H1 (cell line): Measurements from ENCODE around the gene LRP1. TPM values are rescaled to one million over a fixed set of nuclear protein-coding genes. Genes with fewer than 3 reads are reported as not detected.

Experiments
- CTCF ChIA-PET: fragments of 300-600 bp; sonication (Branson Sonifier 250); formaldehyde crosslinking; loops from one replicate; lab custom pipeline; 2021; ENCODE audit not compliant: partially characterized antibody; lab: Charles Lee
- POLR2A ChIA-PET: fragments of 300-600 bp; sonication (Branson Sonifier 250); formaldehyde crosslinking; loops from one replicate; lab custom pipeline; 2021; ENCODE audit warnings: inconsistent platforms; ENCODE audit not compliant: partially characterized antibody; lab: Charles Lee
- DNase-seq, 2 experiments: peaks; one replicate each; pipeline versions ENCODE4 v3.0.0 to v3.0.0-alpha.2; 2010 to 2022; ENCODE audit warnings: low spot score in 2 of 2, low read depth in 1 of 2, mixed read lengths in 1 of 2
- FAIRE-seq: peaks from 2 replicates; lab custom pipeline; 2011; peaks lifted over from hg19 to GRCh38; lab: Jason Lieb, UNC
- H2AFZ ChIP-seq: 2 replicates; pipeline ENCODE4 v1.8.1; 2012; ENCODE audit warnings: low read length, inconsistent platforms
- H2AK5ac ChIP-seq: 2 replicates; pipeline ENCODE4 v1.6.1; 2013; ENCODE audit warnings: low read depth, low read length
- H2BK120ac ChIP-seq: replicated peaks from 2 replicates; pipeline ENCODE3; 2013; ENCODE audit warnings: low read depth, low read length, inconsistent platforms
- H2BK12ac ChIP-seq: 2 replicates; pipeline ENCODE4 v1.6.1; 2013; ENCODE audit warnings: low read depth, low read length
- H2BK15ac ChIP-seq: 2 replicates; pipeline ENCODE4 v1.6.1; 2013; ENCODE audit warnings: low read length
- H2BK20ac ChIP-seq: 2 replicates; pipeline ENCODE4 v1.6.1; 2013; ENCODE audit warnings: low read length
- H2BK5ac ChIP-seq: 2 replicates; pipeline ENCODE4 v1.6.1; 2013; ENCODE audit warnings: low read depth, low read length
- H3K14ac ChIP-seq: 2 replicates; pipeline ENCODE4 v1.6.1; 2013; ENCODE audit warnings: inconsistent platforms; ENCODE audit not compliant: insufficient read length
- H3K18ac ChIP-seq: 2 replicates; pipeline ENCODE4 v1.6.1; 2013; ENCODE audit warnings: low read length; ENCODE audit errors: extremely low read depth
- H3K23ac ChIP-seq: 2 replicates; pipeline ENCODE4 v1.6.1; 2013; ENCODE audit warnings: inconsistent platforms; ENCODE audit not compliant: insufficient read length
- H3K23me2 ChIP-seq: 2 replicates; pipeline ENCODE4 v1.6.1; 2013; ENCODE audit warnings: low read depth, low read length
- H3K27ac ChIP-seq: 2 replicates; pipeline ENCODE4 v1.6.1; 2011; ENCODE audit warnings: low read depth, low read length, inconsistent platforms
- H3K27me3 ChIP-seq, 4 experiments: replicated peaks in 1 of 4; 1 replicate in 1 of 4; 2 replicates in 3 of 4; pipeline versions ENCODE4 v1.6.1 to v1.8.1; 2011 to 2013; ENCODE audit warnings: low read length in 3 of 4, mild to moderate bottlenecking in 3 of 4, inconsistent platforms in 2 of 4, mixed read lengths in 2 of 4, moderate library complexity in 1 of 4; ENCODE audit not compliant: control insufficient read depth in 3 of 4, insufficient read depth in 3 of 4; ENCODE audit errors: extremely low read depth in 1 of 4
- H3K36me3 ChIP-seq, 4 experiments: 2 replicates each; pipeline versions ENCODE4 v1.6.1 to v1.8.1; 2011 to 2013; ENCODE audit warnings: mild to moderate bottlenecking in 4 of 4, low read length in 3 of 4, moderate library complexity in 2 of 4, control low read depth in 1 of 4, inconsistent platforms in 1 of 4; ENCODE audit not compliant: insufficient read depth in 4 of 4, control insufficient read depth in 2 of 4
- H3K4ac ChIP-seq: replicated peaks from 2 replicates; pipeline ENCODE3; 2013; ENCODE audit warnings: low read length, low read depth, mixed read lengths, inconsistent platforms; ENCODE audit not compliant: insufficient read length
- H3K4me1 ChIP-seq, 4 experiments: replicated peaks in 1 of 4; 1 replicate in 1 of 4; 2 replicates in 3 of 4; pipeline versions ENCODE4 v1.6.1 to v1.8.1; 2011 to 2013; ENCODE audit warnings: low read length in 3 of 4, inconsistent platforms in 2 of 4, mixed read lengths in 1 of 4; ENCODE audit not compliant: insufficient read depth in 4 of 4, control insufficient read depth in 3 of 4
- H3K4me2 ChIP-seq, 2 experiments: 2 replicates each; pipeline versions ENCODE4 v1.6.1 to v1.8.1; 2011 to 2013; ENCODE audit warnings: low read depth in 2 of 2, low read length in 2 of 2, control low read depth in 1 of 2, inconsistent platforms in 1 of 2, mild to moderate bottlenecking in 1 of 2; ENCODE audit not compliant: insufficient read depth in 1 of 2
- H3K4me3 ChIP-seq, 4 experiments: fragments of 200-600, 300-600 bp in 1 of 4; sonication (generic), shearing (Covaris generic), sonication (Bioruptor Twin) in 1 of 4; 2 replicates each; pipeline versions ENCODE4 v1.5.1 to v1.8.1; 2011 to 2016; ENCODE audit warnings: low read length in 4 of 4, low read depth in 3 of 4, control low read depth in 2 of 4, inconsistent platforms in 2 of 4, mild to moderate bottlenecking in 2 of 4, mixed read lengths in 1 of 4, moderate library complexity in 1 of 4; ENCODE audit not compliant: insufficient read depth in 2 of 4; ENCODE audit errors: extremely low read depth in 1 of 4
- H3K56ac ChIP-seq: replicated peaks from 2 replicates; pipeline ENCODE3; 2013; ENCODE audit warnings: low read depth, mild to moderate bottlenecking, mixed read lengths, low read length, inconsistent platforms; ENCODE audit not compliant: insufficient read length
- H3K79me1 ChIP-seq: 2 replicates; pipeline ENCODE4 v1.6.1; 2013; ENCODE audit warnings: low read depth, low read length, control low read depth
- H3K79me2 ChIP-seq, 2 experiments: 2 replicates each; pipeline versions ENCODE4 v1.6.1 to v1.8.1; 2012 to 2013; ENCODE audit warnings: low read length in 2 of 2, mild to moderate bottlenecking in 2 of 2, inconsistent platforms in 1 of 2; ENCODE audit not compliant: insufficient read depth in 2 of 2, control insufficient read depth in 1 of 2
- H3K9ac ChIP-seq, 4 experiments: replicated peaks in 1 of 4; 1 replicate in 1 of 4; 2 replicates in 3 of 4; pipeline versions ENCODE4 v1.6.1 to v1.8.1; 2011 to 2013; ENCODE audit warnings: low read depth in 3 of 4, low read length in 3 of 4, control low read depth in 2 of 4, mild to moderate bottlenecking in 2 of 4, moderate library complexity in 2 of 4, inconsistent platforms in 1 of 4; ENCODE audit errors: extremely low read depth in 1 of 4
- H3K9me3 ChIP-seq, 2 experiments: 2 replicates each; pipeline versions ENCODE4 v1.6.1 to v1.8.1; 2012 to 2013; ENCODE audit warnings: mild to moderate bottlenecking in 2 of 2, moderate library complexity in 2 of 2, control low read depth in 1 of 2, inconsistent platforms in 1 of 2, low read depth in 1 of 2, low read length in 1 of 2, mixed read lengths in 1 of 2; ENCODE audit not compliant: insufficient read depth in 2 of 2
- H4K20me1 ChIP-seq, 2 experiments: replicated peaks in 1 of 2; 2 replicates each; pipeline versions ENCODE3 to v1.8.1; 2011 to 2013; ENCODE audit warnings: inconsistent platforms in 2 of 2, low read length in 2 of 2, mild to moderate bottlenecking in 1 of 2; ENCODE audit not compliant: insufficient read depth in 2 of 2, control insufficient read depth in 1 of 2
- H4K5ac ChIP-seq: 2 replicates; pipeline ENCODE4 v1.6.1; 2013; ENCODE audit warnings: low read length, low read depth, mixed read lengths, inconsistent platforms; ENCODE audit not compliant: insufficient read length
- H4K8ac ChIP-seq: 2 replicates; pipeline ENCODE4 v1.8.0; 2013; ENCODE audit warnings: mild to moderate bottlenecking, moderate library complexity, low read length, inconsistent platforms; ENCODE audit not compliant: insufficient read depth; ENCODE audit errors: extremely low read depth
- H4K91ac ChIP-seq: replicated peaks from 2 replicates; pipeline ENCODE3; 2013; ENCODE audit warnings: low read length, mixed read lengths, inconsistent platforms; ENCODE audit not compliant: insufficient read length
- ASH2L ChIP-seq: fragments of 200-600, 300-600 bp; sonication (generic); IDR thresholded peaks from one replicate; pipeline ENCODE4 v1.7.1; 2017; ENCODE audit warnings: low read length
- CTCF ChIP-seq, 3 experiments: IDR thresholded peaks; 1 replicate in 2 of 3; 2 replicates in 1 of 3; pipeline versions ENCODE4 v1.5.1 to v1.6.1; 2011; ENCODE audit warnings: low read length in 3 of 3, mild to moderate bottlenecking in 3 of 3, inconsistent platforms in 2 of 3, low read depth in 1 of 3, moderate library complexity in 1 of 3; ENCODE audit not compliant: insufficient read depth in 1 of 3; ENCODE audit errors: control extremely low read depth in 1 of 3
- GABPA ChIP-seq: IDR thresholded peaks from 2 replicates; pipeline ENCODE4 v1.6.1; 2011; ENCODE audit warnings: mild to moderate bottlenecking, low read length, moderate library complexity, borderline replicate concordance; ENCODE audit not compliant: insufficient read depth
- MAX ChIP-seq: IDR thresholded peaks from 2 replicates; pipeline ENCODE4 v1.6.1; 2012; ENCODE audit warnings: inconsistent platforms
- RAD21 ChIP-seq, 2 experiments: IDR thresholded peaks in 1 of 2; conservative IDR thresholded peaks in 1 of 2; 2 replicates each; pipeline ENCODE4 v1.6.1; 2011; ENCODE audit warnings: low read depth in 2 of 2, low read length in 2 of 2, improper control_type of control experiment in 1 of 2, inconsistent platforms in 1 of 2, mild to moderate bottlenecking in 1 of 2, moderate library complexity in 1 of 2
- ZNF274 ChIP-seq: IDR thresholded peaks from 2 replicates; pipeline ENCODE4 v1.7.0; 2012; ENCODE audit warnings: low read length, borderline replicate concordance; ENCODE audit errors: extremely low read depth
- whole genome bisulfite sequencing, 2 experiments: shearing (Covaris generic) in 1 of 2; methylation state at CpG; one replicate each; pipeline versions ENCODE4 v1.1.6 to v1.1.7; 2013 to 2015; ENCODE audit warnings: low lambda C conversion rate in 2 of 2, mixed read lengths in 2 of 2, inconsistent platforms in 1 of 2, low coverage in 1 of 2, missing lambda C conversion rate in 1 of 2; ENCODE audit not compliant: insufficient replicate concordance in 2 of 2, insufficient coverage in 1 of 2, insufficient read length in 1 of 2; ENCODE audit errors: extremely low coverage in 1 of 2, missing lambda C conversion rate in 1 of 2; 5-methylcytosine and 5-hydroxymethylcytosine counted together
- polyA plus RNA-seq, 7 experiments: library from polyadenylated mRNA; depleted of rRNA in 3 of 7; stranded (reverse) in 5 of 7; unstranded in 2 of 7; fragments of >200 nt in 5 of 7; fragments of 200-250 nt in 2 of 7; gene quantifications; 1 replicate in 5 of 7; 2 replicates in 1 of 7; 4 replicates in 1 of 7; pipeline versions ENCODE4 v1.2.1 to v1.2.3, GENCODE V29; 2011 to 2013; ENCODE audit warnings: missing spikeins in 2 of 7, mixed read lengths in 2 of 7
- total RNA-seq: library from RNA; stranded (reverse); fragmentation: NEBNext Ultra II Directional; extraction: Animal tissue kit (Norgen Biotek cat#: 25700); gene quantifications from 2 replicates; pipeline ENCODE4 v1.2.1, GENCODE V29; 2021

Gene LRP1
- total and polyA plus RNA-seq, 2 of the 8 experiments (the other 6 are each of a cell fraction or from before 2014, with no cell fraction given): 35.3 to 92.5 TPM

DNA sequence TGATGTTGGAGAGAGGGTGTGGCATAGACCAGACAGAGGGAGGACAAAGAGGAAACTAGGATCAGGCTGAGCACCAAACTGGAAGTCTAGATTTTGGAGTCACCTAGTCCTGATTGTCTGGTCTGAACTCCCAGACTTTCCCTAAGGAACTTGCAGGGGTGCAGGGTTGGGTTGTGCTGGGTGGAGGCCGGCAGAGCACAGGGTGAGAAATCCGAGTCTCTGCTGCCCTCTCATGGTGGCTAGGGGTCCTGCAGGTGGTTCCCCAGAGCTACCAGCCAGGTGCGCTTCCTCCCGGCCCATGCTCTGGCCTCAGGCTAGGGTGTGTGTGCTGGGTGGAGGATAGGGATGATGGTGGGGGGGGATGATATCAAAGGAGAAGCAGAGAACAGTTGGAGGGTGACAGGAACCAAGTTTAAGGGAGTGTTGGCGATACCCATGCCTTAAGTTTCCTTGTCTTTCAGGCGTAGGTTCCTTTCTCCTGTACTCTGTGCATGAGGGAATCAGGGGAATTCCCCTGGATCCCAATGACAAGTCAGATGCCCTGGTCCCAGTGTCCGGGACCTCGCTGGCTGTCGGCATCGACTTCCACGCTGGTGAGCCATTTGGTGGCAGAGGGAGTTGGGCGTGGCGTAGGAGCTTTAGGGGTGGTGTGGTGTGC, 54.8 kb downstream of the LRP1 start:
- Histone ChIP-seq H3K4me3 (no peak overlapping the region), H3K27ac (no peak overlapping the region), H2BK20ac (no peak overlapping the region), H2BK12ac (no peak overlapping the region), H4K5ac (no peak overlapping the region), H3K4ac (no peak overlapping the region), H2BK120ac (no peak overlapping the region), H3K36me3 (peaks cover 42 to 78% (median 76%) of the 10 kb centered on the region in 4 experiments), H2AK5ac (no peak overlapping the region), H3K14ac (no peak overlapping the region), H3K79me2 (no peaks in the 10 kb centered on the region), H3K4me1 (no peaks in the 10 kb centered on the region; a peak in 1 of 7 replicates), H3K23me2 (no peaks in the 10 kb centered on the region), H3K56ac (no peak overlapping the region), H4K20me1 (peaks cover 6 to 19% of the 10 kb centered on the region in 2 experiments), H3K23ac (no peak overlapping the region), H2BK15ac (no peak overlapping the region), H3K18ac (no peak overlapping the region), H3K9ac (no peak overlapping the region), H2AFZ (no peak overlapping the region), H2BK5ac (peak overlapping the region; percentile 48), H4K91ac (no peak overlapping the region), H3K9me3 (no peaks in the 10 kb centered on the region), H3K27me3 (no peaks in the 10 kb centered on the region), H3K4me2 (no peak overlapping the region), H4K8ac (no peak overlapping the region), H3K79me1 (no peaks in the 10 kb centered on the region)
- WGBS, 2 experiments: 77% methylated on average over 13 of the region's 13 CpGs; no CpG with 5 or more reads in 1 of the 2 experiments
- POLR2A ChIA-PET: interaction anchor here (0.6 to 7.2 kb wide), 12 partner anchors 10 to 95 kb away, joined by 3 to 53 read pairs (median 4); partner anchors contain the start of genes LRP1, SHMT2 and STAT6
- DNase-seq (peak; percentile 54 to 97), FAIRE-seq (peak; percentile 72)
- CTCF ChIA-PET: interaction anchor here (0.5 to 21.9 kb wide), 27 partner anchors 5 to 547 kb away, joined by 3 to 389 read pairs (median 5); partner anchors contain the start of genes LRP1, LRP1-AS and STAT6
- TF ChIP-seq RAD21 (IDR thresholded peaks at IDR 0.05 in 1 of 2, conservative IDR thresholded peaks at IDR 0.05 in 1 of 2; ENCODE audit: low read depth in 2 of 2, low read length in 2 of 2) (peak; percentile 71 to 76), CTCF (IDR thresholded peaks at IDR 0.05; ENCODE audit: control extremely low read depth in 1 of 3, insufficient read depth in 1 of 3, low read depth in 1 of 3, low read length in 3 of 3) (peak in 2 of 3 experiments; percentile 82 to 96; a peak in 3 of 4 replicates), GABPA (peak; percentile 25; the same call in 1 of the 2 replicates), MAX (peak; percentile 30; the same call in 1 of the 2 replicates), ZNF274 (no peak), ASH2L (no peak)
